Measurements from ENCODE around the gene FOXP1. TPM values are rescaled to one million over a fixed set of nuclear protein-coding genes. Genes with fewer than 3 reads are reported as not detected.
A peak's percentile ranks its signal among the peaks of the same experiment; 100 is the strongest.

The FOXP1 gene
- total and polyA plus RNA-seq, 2 donors (not counting 1 experiment from before 2014, with no cell fraction given): 91.1 to 508 TPM

- no peak overlapping the region for H2AFZ ChIP-seq (ENCODE audit: insufficient read depth, low read depth, low read length, poor library complexity, severe bottlenecking)
- DNase-seq (peak; percentile 32), ATAC-seq (ENCODE audit: low read depth) (no peak)
- TF ChIP-seq CTCF (IDR thresholded peaks at IDR 0.05): no peak
- no peak for TF ChIP-seq EZH2 (IDR thresholded peaks at IDR 0.05; ENCODE audit: borderline replicate concordance, insufficient read depth, low read depth, low read length, poor library complexity, severe bottlenecking)
- H3K36me3 ChIP-seq (replicated peaks in 1 of 2; ENCODE audit: control extremely low read depth in 1 of 2, control insufficient read depth in 1 of 2, extremely low read depth in 1 of 2, insufficient read depth in 2 of 2, low read length in 1 of 2): peaks cover 2 to 6% of the 10 kb centered on the region in 2 experiments
- Mint-ChIP-seq H3K27ac (peak overlapping the region; percentile 94), H3K9me3 (ENCODE audit: insufficient read depth) (no peaks in the 10 kb centered on the region), H3K4me1 (peaks cover 70% of the 10 kb centered on the region), H3K4me3 (peak overlapping the region; percentile 93), H3K27me3 (no peaks in the 10 kb centered on the region)
- H3K27ac ChIP-seq (ENCODE audit: low read length in 2 of 2): peak overlapping the region; percentile 72 to 91
- H3K4me2 ChIP-seq (replicated peaks; ENCODE audit: low read depth, low read length, poor library complexity, severe bottlenecking): peak overlapping the region; percentile 73
- ChIA-PET CTCF (interaction anchor here (0.6 to 3.4 kb wide), 14 partner anchors 11 to 451 kb away, joined by 3 to 13 read pairs (median 3); partner anchors contain the start of gene FOXP1), POLR2A (interaction anchor here (0.6 to 1.2 kb wide), 3 partner anchors 9 to 449 kb away, joined by 3 to 4 read pairs (median 4); no protein-coding TSS in a partner anchor)
- H3K79me2 ChIP-seq (ENCODE audit: control insufficient read depth, insufficient read depth, low read length): peaks cover 93% of the 10 kb centered on the region
- peaks cover 48 to 59% of the 10 kb centered on the region in 2 donors for H3K4me1 ChIP-seq (ENCODE audit: control insufficient read depth in 2 of 2, insufficient read depth in 2 of 2, low read length in 2 of 2)
- peaks cover 11% of the 10 kb centered on the region for H4K20me1 ChIP-seq (ENCODE audit: control insufficient read depth, insufficient read depth, low read length, poor library complexity, severe bottlenecking)
- H3K27me3 ChIP-seq (replicated peaks in 1 of 4; ENCODE audit: control extremely low read depth in 1 of 4, control insufficient read depth in 3 of 4, insufficient read depth in 4 of 4, low read length in 3 of 4): no peaks in the 10 kb centered on the region
- H3K4me3 ChIP-seq (ENCODE audit: control extremely low read depth in 1 of 5, extremely low read depth in 1 of 5, insufficient read depth in 1 of 5, low read depth in 2 of 5, low read length in 4 of 5): peak overlapping the region in 1 of 5 experiments; percentile 72
- peak overlapping the region; percentile 75 for H3K9ac ChIP-seq (ENCODE audit: low read length)
- intact Hi-C loops (cut with micrococcal nuclease): loop anchor here (2.0 kb wide), 2 partner anchors 95 to 125 kb away; no protein-coding TSS in a partner anchor
- WGBS (ENCODE audit: insufficient coverage): 100% methylated on average over 2 of the region's 10 CpGs
- H3K9me3 ChIP-seq (ENCODE audit: control extremely low read depth in 1 of 3, control insufficient read depth in 2 of 3, insufficient read depth in 1 of 3, low read length in 2 of 3): no peaks in the 10 kb centered on the region
Observed at GRCh38 chr3:71131375-71132314, 451.9 kb downstream of the FOXP1 start.

All from B cell (primary cell).